ENCODE measurements around the gene TSEN15. TPM values are rescaled to one million over a fixed set of nuclear protein-coding genes. Genes with fewer than 3 reads are reported as not detected.
"Not testable (repeated sequence)": the region's sequence is repeated elsewhere in the genome, so short reads cannot be mapped to it uniquely, and the experiment has no call there.

Gene TSEN15
- polyA plus RNA-seq, 1 donor (not counting 4 experiments of a cell fraction or from before 2014, with no cell fraction given), result 46.7 TPM

DNA sequence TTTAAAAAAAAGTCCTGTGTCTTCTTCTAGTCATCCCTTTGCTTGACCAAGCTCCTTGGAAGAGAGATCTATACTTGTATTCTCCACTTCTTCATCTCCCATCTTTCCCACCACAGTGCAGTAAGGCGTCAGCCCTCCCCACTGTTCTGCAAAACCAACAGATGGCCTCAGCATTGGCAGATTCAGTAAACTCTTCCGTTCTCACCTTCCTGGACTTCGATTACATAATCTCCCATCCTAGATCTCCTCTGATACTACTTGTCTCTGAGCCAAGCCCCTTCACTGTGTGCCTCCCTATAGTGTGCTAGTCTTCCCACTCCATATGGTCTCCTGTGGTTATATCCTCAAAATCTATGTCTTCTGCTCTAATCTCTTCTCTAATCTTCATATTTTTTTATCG lies 12.4 kb upstream of the TSEN15 start:
- Histone ChIP-seq H3K9me3 (ENCODE audit: control insufficient read depth, low read depth, low read length) (no peaks in the 10 kb centered on the region), H4K20me1 (ENCODE audit: control insufficient read depth, extremely low read depth, insufficient read depth, low read length) (no peaks in the 10 kb centered on the region), H2AFZ (ENCODE audit: control insufficient read depth, low read length) (no peak overlapping the region), H3K9ac (ENCODE audit: control insufficient read depth, extremely low read depth, insufficient read depth, low read length) (no peak overlapping the region), H3K27me3 (ENCODE audit: control insufficient read depth, extremely low read depth, insufficient read depth, low read length) (peaks cover 52% of the 10 kb centered on the region), H3K4me2 (ENCODE audit: control insufficient read depth, extremely low read depth, insufficient read depth, low read depth, low read length) (no peak overlapping the region), H3K4me3 (ENCODE audit: control insufficient read depth in 2 of 3, extremely low read depth in 1 of 3, insufficient read depth in 2 of 3, low read depth in 1 of 3, low read length in 3 of 3) (no peak overlapping the region), H3K4me1 (ENCODE audit: control insufficient read depth, extremely low read depth, insufficient read depth, low read length) (peaks cover 9% of the 10 kb centered on the region), H3K79me2 (ENCODE audit: control insufficient read depth, insufficient read depth, low read length) (no peaks in the 10 kb centered on the region), H3K36me3 (ENCODE audit: control insufficient read depth in 2 of 2, extremely low read depth in 1 of 2, insufficient read depth in 2 of 2, low read length in 2 of 2) (no peaks in the 10 kb centered on the region), H3K9me1 (ENCODE audit: control insufficient read depth, extremely low read depth, insufficient read depth, low read length) (no peaks in the 10 kb centered on the region), H3K27ac (ENCODE audit: control insufficient read depth, insufficient read depth, low read length) (no peak overlapping the region)
- FAIRE-seq, result no peak
- no peak for TF ChIP-seq EZH2 (IDR thresholded peaks at IDR 0.05; ENCODE audit: low read length)
- TF ChIP-seq, protein P1, sequence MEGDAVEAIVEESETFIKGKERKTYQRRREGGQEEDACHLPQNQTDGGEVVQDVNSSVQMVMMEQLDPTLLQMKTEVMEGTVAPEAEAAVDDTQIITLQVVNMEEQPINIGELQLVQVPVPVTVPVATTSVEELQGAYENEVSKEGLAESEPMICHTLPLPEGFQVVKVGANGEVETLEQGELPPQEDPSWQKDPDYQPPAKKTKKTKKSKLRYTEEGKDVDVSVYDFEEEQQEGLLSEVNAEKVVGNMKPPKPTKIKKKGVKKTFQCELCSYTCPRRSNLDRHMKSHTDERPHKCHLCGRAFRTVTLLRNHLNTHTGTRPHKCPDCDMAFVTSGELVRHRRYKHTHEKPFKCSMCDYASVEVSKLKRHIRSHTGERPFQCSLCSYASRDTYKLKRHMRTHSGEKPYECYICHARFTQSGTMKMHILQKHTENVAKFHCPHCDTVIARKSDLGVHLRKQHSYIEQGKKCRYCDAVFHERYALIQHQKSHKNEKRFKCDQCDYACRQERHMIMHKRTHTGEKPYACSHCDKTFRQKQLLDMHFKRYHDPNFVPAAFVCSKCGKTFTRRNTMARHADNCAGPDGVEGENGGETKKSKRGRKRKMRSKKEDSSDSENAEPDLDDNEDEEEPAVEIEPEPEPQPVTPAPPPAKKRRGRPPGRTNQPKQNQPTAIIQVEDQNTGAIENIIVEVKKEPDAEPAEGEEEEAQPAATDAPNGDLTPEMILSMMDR (optimal IDR thresholded peaks at IDR 0.05 in 1 of 3, IDR thresholded peaks at IDR 0.05 in 1 of 3, conservative IDR thresholded peaks at IDR 0.05 in 1 of 3; ENCODE audit: extremely low read depth in 1 of 3, insufficient read depth in 2 of 3, low read length in 3 of 3), result no peak
- DNase-seq (ENCODE audit: low read depth, low spot score), result no peak
- dilution Hi-C loops (cut with MboI; ENCODE audit: extremely low pct_ligation_motif_present, low sequenced_read_pairs), result no loop called here

DNA sequence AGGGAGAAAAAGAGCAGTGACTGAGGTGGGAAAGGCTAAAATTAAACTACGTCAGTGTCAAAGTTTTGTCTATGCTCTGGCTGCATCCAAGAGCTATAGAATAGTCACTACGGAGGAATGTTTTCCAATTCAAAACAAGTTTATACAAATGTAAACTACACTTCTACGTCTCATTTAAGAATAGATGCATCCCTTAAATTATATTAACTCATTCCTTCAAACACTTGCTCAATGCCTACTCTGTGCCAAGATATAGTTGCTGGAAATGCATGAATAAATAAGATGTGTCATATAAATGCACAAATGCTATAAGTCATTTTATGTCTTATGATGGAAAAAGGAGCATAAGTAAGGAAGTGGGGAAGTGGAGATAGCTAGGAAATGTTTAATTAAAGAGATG lies 9.8 kb upstream of the TSEN15 start:
- no peaks in the 10 kb centered on the region for H3K36me3 ChIP-seq (ENCODE audit: control insufficient read depth in 2 of 2, extremely low read depth in 1 of 2, insufficient read depth in 2 of 2, low read length in 2 of 2)
- no peaks in the 10 kb centered on the region for H3K9me3 ChIP-seq (ENCODE audit: control insufficient read depth, low read depth, low read length)
- dilution Hi-C loops (cut with MboI; ENCODE audit: extremely low pct_ligation_motif_present, low sequenced_read_pairs), result no loop called here
- H3K9ac ChIP-seq (ENCODE audit: control insufficient read depth, extremely low read depth, insufficient read depth, low read length), result no peak overlapping the region
- no peak overlapping the region for H3K4me3 ChIP-seq (ENCODE audit: control insufficient read depth in 2 of 3, extremely low read depth in 1 of 3, insufficient read depth in 2 of 3, low read depth in 1 of 3, low read length in 3 of 3)
- FAIRE-seq (no peak), DNase-seq (ENCODE audit: low read depth, low spot score) (no peak)
- no peak overlapping the region for H3K27ac ChIP-seq (ENCODE audit: control insufficient read depth, insufficient read depth, low read length)
- TF ChIP-seq EZH2 (IDR thresholded peaks at IDR 0.05; ENCODE audit: low read length), result no peak
- TF ChIP-seq, protein P1 (optimal IDR thresholded peaks at IDR 0.05 in 1 of 3, IDR thresholded peaks at IDR 0.05 in 1 of 3, conservative IDR thresholded peaks at IDR 0.05 in 1 of 3; ENCODE audit: extremely low read depth in 1 of 3, insufficient read depth in 2 of 3, low read length in 3 of 3), result no peak
- peaks cover 37% of the 10 kb centered on the region for H3K27me3 ChIP-seq (ENCODE audit: control insufficient read depth, extremely low read depth, insufficient read depth, low read length)
- no peak overlapping the region for H2AFZ ChIP-seq (ENCODE audit: control insufficient read depth, low read length)
- no peak overlapping the region for H3K4me2 ChIP-seq (ENCODE audit: control insufficient read depth, extremely low read depth, insufficient read depth, low read depth, low read length)
- H4K20me1 ChIP-seq (ENCODE audit: control insufficient read depth, extremely low read depth, insufficient read depth, low read length), result no peaks in the 10 kb centered on the region
- H3K79me2 ChIP-seq (ENCODE audit: control insufficient read depth, insufficient read depth, low read length), result no peaks in the 10 kb centered on the region
- H3K9me1 ChIP-seq (ENCODE audit: control insufficient read depth, extremely low read depth, insufficient read depth, low read length), result no peaks in the 10 kb centered on the region
- H3K4me1 ChIP-seq (ENCODE audit: control insufficient read depth, extremely low read depth, insufficient read depth, low read length), result peaks cover 4% of the 10 kb centered on the region

DNA sequence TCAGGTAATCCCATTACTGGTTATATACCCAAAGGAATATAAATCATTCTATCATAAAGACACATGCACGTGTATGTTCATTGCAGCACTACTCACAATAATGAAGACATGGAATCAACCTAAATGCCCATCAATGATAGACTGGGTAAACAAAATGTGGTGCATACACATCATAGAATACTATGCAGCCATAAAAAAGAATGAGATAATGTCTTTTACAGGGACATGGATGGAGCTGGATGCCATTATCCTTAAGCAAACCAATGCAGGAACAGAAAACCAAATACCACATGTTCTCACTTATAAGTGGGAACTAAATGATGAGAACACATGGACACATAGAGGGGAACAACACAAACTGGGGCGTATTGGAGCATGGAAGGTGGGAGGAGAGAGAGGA lies 8.2 kb upstream of the TSEN15 start:
- H3K4me1 ChIP-seq (ENCODE audit: control insufficient read depth, extremely low read depth, insufficient read depth, low read length); H3K9me3 ChIP-seq (ENCODE audit: control insufficient read depth, low read depth, low read length); dilution Hi-C loops (cut with MboI; ENCODE audit: extremely low pct_ligation_motif_present, low sequenced_read_pairs); H3K9me1 ChIP-seq (ENCODE audit: control insufficient read depth, extremely low read depth, insufficient read depth, low read length); H3K36me3 ChIP-seq (ENCODE audit: control insufficient read depth in 2 of 2, extremely low read depth in 1 of 2, insufficient read depth in 2 of 2, low read length in 2 of 2); H3K4me3 ChIP-seq (ENCODE audit: control insufficient read depth in 2 of 3, extremely low read depth in 1 of 3, insufficient read depth in 2 of 3, low read depth in 1 of 3, low read length in 3 of 3); H3K27ac ChIP-seq (ENCODE audit: control insufficient read depth, insufficient read depth, low read length); H3K79me2 ChIP-seq (ENCODE audit: control insufficient read depth, insufficient read depth, low read length); FAIRE-seq; H3K4me2 ChIP-seq (ENCODE audit: control insufficient read depth, extremely low read depth, insufficient read depth, low read depth, low read length); H4K20me1 ChIP-seq (ENCODE audit: control insufficient read depth, extremely low read depth, insufficient read depth, low read length); DNase-seq (ENCODE audit: low read depth, low spot score); H2AFZ ChIP-seq (ENCODE audit: control insufficient read depth, low read length); H3K9ac ChIP-seq (ENCODE audit: control insufficient read depth, extremely low read depth, insufficient read depth, low read length): not testable (repeated sequence)
- peaks cover 22% of the 10 kb centered on the region for H3K27me3 ChIP-seq (ENCODE audit: control insufficient read depth, extremely low read depth, insufficient read depth, low read length)

Data from keratinocyte (primary cell).